Hematopoietic multipotent progenitor cell treated with erythropoietin and hydrocortisone succinate and interleukin-3 and kit ligand, for 17 days (in vitro differentiated cells): ENCODE measurements around the gene TUBB4B.
"Not testable (repeated sequence)": the region's sequence is repeated elsewhere in the genome, so short reads cannot be mapped to it uniquely, and the experiment has no call there.

Experiments used
- DNase-seq: peaks from one replicate; pipeline ENCODE4 v3.0.0-alpha.2; 2015; ENCODE audit warnings: low spot score

Gene TUBB4B

GRCh38 chr9:137252555-137253506 is 11.7 kb downstream of the TUBB4B start:
- peak; percentile 19 for DNase-seq

GRCh38 chr9:137253717-137254623 is 12.9 kb downstream of the TUBB4B start:
- peak; percentile 21 for DNase-seq

- DNase-seq, result peak; percentile 92
These were observed 13.7 kb downstream of the TUBB4B start, which contains the start of gene NELFB for GRCh38 chr9:137254624-137255447. NELFB (plus strand) TSS chr9:137255327.

- DNase-seq, result no peak
These were observed 14.5 kb downstream of the TUBB4B start for GRCh38 chr9:137255448-137256114.

GRCh38 chr9:137256362-137256761 is 15.3 kb downstream of the TUBB4B start:
- DNase-seq, result no peak

- DNase-seq, result no peak
These were observed 15.8 kb downstream of the TUBB4B start for GRCh38 chr9:137256856-137257255.

- DNase-seq, result not testable (repeated sequence)
These were observed 21.3 kb downstream of the TUBB4B start for GRCh38 chr9:137262173-137262908.

- no peak for DNase-seq
These were observed 21.8 kb downstream of the TUBB4B start for GRCh38 chr9:137262909-137263285.

- DNase-seq, result no peak
These were observed 22.4 kb downstream of the TUBB4B start for GRCh38 chr9:137263506-137263905.

GRCh38 chr9:137264067-137264466 is 23.0 kb downstream of the TUBB4B start:
- no peak for DNase-seq

GRCh38 chr9:137265496-137266161 is 24.5 kb downstream of the TUBB4B start:
- DNase-seq, result no peak

GRCh38 chr9:137266162-137266527 is 25.1 kb downstream of the TUBB4B start:
- DNase-seq, result no peak

GRCh38 chr9:137266585-137267453 is 25.7 kb downstream of the TUBB4B start:
- DNase-seq, result no peak

GRCh38 chr9:137267933-137268355 is 26.9 kb downstream of the TUBB4B start:
- no peak for DNase-seq

GRCh38 chr9:137268538-137269201 is 27.6 kb downstream of the TUBB4B start:
- no peak for DNase-seq

- no peak for DNase-seq
These were observed 28.2 kb downstream of the TUBB4B start for GRCh38 chr9:137269231-137269772.

- no peak for DNase-seq
These were observed 30.0 kb downstream of the TUBB4B start for GRCh38 chr9:137270929-137271695.
